GM12878 (cell line): ENCODE measurements around the gene TAS2R19. TPM values are rescaled to one million over a fixed set of nuclear protein-coding genes. Genes with fewer than 3 reads are reported as not detected.

Source experiments
- ATAC-seq: fragments of 200-7000 bp; cut with Tn5 transposase; 3 replicates; pipeline ENCODE4 v1.9.1; 2020; ENCODE audit warnings: mild to moderate bottlenecking, moderate library complexity
- BruUV-seq: library from RNA; stranded (reverse); fragments of 400-500 nt; replicated peaks from 2 replicates; lab custom pipeline; 2021; lab: Mats Ljungman, UMichigan
- CTCF ChIA-PET: fragments of 300-600 bp; sonication (Branson Sonifier 250); formaldehyde crosslinking; extraction: SDS; loops from one replicate; lab custom pipeline; 2021; ENCODE audit warnings: inconsistent platforms; lab: Yijun Ruan, JAX
- POLR2A ChIA-PET: fragments of 350-600 bp; formaldehyde crosslinking; extraction: SDS; loops from one replicate; lab custom pipeline; 2021; ENCODE audit warnings: inconsistent platforms; lab: Charles Lee
- RAD21 ChIA-PET: fragments of 300-600 bp; sonication (Branson Sonifier 250); formaldehyde crosslinking; loops from one replicate; lab custom pipeline; 2023; ENCODE audit warnings: antibody characterized with exemption; ENCODE audit not compliant: unreplicated experiment; lab: Charles Lee
- SMC1A ChIA-PET: fragments of 300-600 bp; sonication (Branson Sonifier 250); formaldehyde crosslinking; loops from one replicate; lab custom pipeline; 2023; ENCODE audit not compliant: unreplicated experiment, uncharacterized antibody; lab: Charles Lee
- DNase-seq: peaks from one replicate; pipeline ENCODE4 v3.0.0-alpha.2; 2011; ENCODE audit warnings: low read depth, low spot score
- FAIRE-seq: peaks from 3 replicates; lab custom pipeline; 2011; peaks lifted over from hg19 to GRCh38; lab: Jason Lieb, UNC
- H2AFZ ChIP-seq: 2 replicates; pipeline ENCODE4 v1.6.0; 2011; ENCODE audit warnings: low read depth, low read length, control low read depth; ENCODE audit not compliant: control insufficient read depth
- H3K27ac ChIP-seq: 2 replicates; pipeline ENCODE4 v1.5.1; 2011; ENCODE audit warnings: control low read depth; ENCODE audit not compliant: control insufficient read depth, insufficient read depth
- H3K27me3 ChIP-seq, 2 experiments: replicated peaks in 1 of 2; 2 replicates each; pipeline versions ENCODE4 v1.6.0 to v1.6.1; 2011; ENCODE audit warnings: low read length in 1 of 2; ENCODE audit not compliant: control insufficient read depth in 2 of 2, insufficient read depth in 2 of 2
- H3K36me3 ChIP-seq, 2 experiments: 2 replicates each; pipeline ENCODE4 v1.5.1; 2011; ENCODE audit warnings: low read length in 1 of 2; ENCODE audit not compliant: control insufficient read depth in 2 of 2, insufficient read depth in 2 of 2
- H3K4me1 ChIP-seq: 2 replicates; pipeline ENCODE4 v1.6.1; 2011; ENCODE audit warnings: mild to moderate bottlenecking, low read length, moderate library complexity, mixed read lengths; ENCODE audit not compliant: control insufficient read depth, insufficient read depth
- H3K4me2 ChIP-seq: 2 replicates; pipeline ENCODE4 v1.6.0; 2011; ENCODE audit warnings: control low read depth; ENCODE audit not compliant: control insufficient read depth, insufficient read depth
- H3K4me3 ChIP-seq: fragments of 200-600 bp; sonication (generic); 2 replicates; pipeline ENCODE4 v1.5.1; 2016
- H3K79me2 ChIP-seq: 2 replicates; pipeline ENCODE4 v1.6.0; 2011; ENCODE audit warnings: low read length; ENCODE audit not compliant: control insufficient read depth, insufficient read depth
- H3K9ac ChIP-seq: 2 replicates; pipeline ENCODE4 v1.8.0; 2011; ENCODE audit warnings: low read length, control low read depth, mixed read lengths; ENCODE audit not compliant: control insufficient read depth, insufficient read depth
- H3K9me3 ChIP-seq: replicated peaks from 3 replicates; pipeline ENCODE4 v1.5.1; 2011; ENCODE audit warnings: mild to moderate bottlenecking, low read length; ENCODE audit not compliant: control insufficient read depth, insufficient read depth
- H4K20me1 ChIP-seq: 2 replicates; pipeline ENCODE4 v1.6.0; 2011; ENCODE audit not compliant: control insufficient read depth, insufficient read depth
- EP300 ChIP-seq, 2 experiments: fragments of 150-350 bp in 1 of 2; IDR thresholded peaks; 2 replicates each; pipeline ENCODE4 v1.6.1; 2011 to 2012; ENCODE audit warnings: low read depth in 2 of 2, low read length in 2 of 2, borderline replicate concordance in 1 of 2, improper control_type of control experiment in 1 of 2, inconsistent platforms in 1 of 2; ENCODE audit not compliant: control insufficient read depth in 1 of 2
- FOXK2 ChIP-seq: fragments of 450-650 bp; IDR thresholded peaks from 2 replicates; pipeline ENCODE4 v1.6.1; 2017; ENCODE audit warnings: mild to moderate bottlenecking, moderate library complexity
- KLF5 ChIP-seq: fragments of 450-650 bp; IDR thresholded peaks from 2 replicates; pipeline ENCODE4 v1.6.1; 2014; ENCODE audit warnings: mild to moderate bottlenecking; ENCODE audit not compliant: partially characterized antibody
- MYC ChIP-seq: IDR thresholded peaks from 2 replicates; pipeline ENCODE4 v1.6.1; 2011; ENCODE audit warnings: mild to moderate bottlenecking, low read length, moderate library complexity, inconsistent platforms; ENCODE audit not compliant: insufficient read depth, insufficient replicate concordance, insufficient read length, severe bottlenecking
- PML ChIP-seq: IDR thresholded peaks from 2 replicates; pipeline ENCODE4 v1.6.1; 2012; ENCODE audit warnings: low read length, inconsistent platforms
- PRDM15 ChIP-seq: fragments of 450-650 bp; formaldehyde crosslinking; IDR thresholded peaks from 2 replicates; pipeline ENCODE4 v1.4.0; 2020; ENCODE audit warnings: mild to moderate bottlenecking, moderate library complexity
- RAD51 ChIP-seq: fragments of 450-650 bp; IDR thresholded peaks from 2 replicates; pipeline ENCODE4 v1.6.1; 2016; ENCODE audit warnings: moderate library complexity, mild to moderate bottlenecking, inconsistent platforms
- STAT3 ChIP-seq: IDR thresholded peaks from 2 replicates; pipeline ENCODE4 v1.6.1; 2011; ENCODE audit warnings: low read depth, low read length, improper control_type of control experiment
- WGBS: methylation state at CpG from one replicate; pipeline ENCODE4 v1.1.6; 2016; ENCODE audit warnings: low lambda C conversion rate; ENCODE audit not compliant: insufficient replicate concordance, insufficient coverage; ENCODE audit errors: missing lambda C conversion rate; 5-methylcytosine and 5-hydroxymethylcytosine counted together
- in situ Hi-C: fragments of 300-500 bp; cut with MboI; formaldehyde crosslinking; loops from 9 replicates; pipeline ENCODE4 v1.14.3; 2018; ENCODE audit warnings: mixed read lengths
- intact Hi-C: fragments of 100-400 bp; cut with micrococcal nuclease; formaldehyde crosslinking; loops from one replicate; pipeline ENCODE4 v1.14.2; 2022; ENCODE audit not compliant: unreplicated experiment
- polyA plus RNA-seq, 11 experiments: library from polyadenylated mRNA; depleted of rRNA in 4 of 11; unstranded in 6 of 11; stranded (reverse) in 5 of 11; fragments of >200 nt; fragmentation: Nextera tagmentation in 4 of 11; fragmentation: Illumina TruSeq in 1 of 11; extraction: Ambion mirVana in 4 of 11; extraction: Trizol in 1 of 11; gene quantifications; 1 replicate in 1 of 11; 2 replicates in 10 of 11; pipeline versions ENCODE4 v1.2.1 to v1.2.3, GENCODE V29; 2011 to 2016; ENCODE audit warnings: inconsistent platforms in 2 of 11, missing spikeins in 2 of 11, low read depth in 1 of 11
- total RNA-seq, 4 experiments: library from RNA; depleted of rRNA in 3 of 4; stranded (reverse); fragments of >200 nt in 3 of 4; fragmentation: Illumina TruSeq in 1 of 4; extraction: Trizol in 1 of 4; gene quantifications; 2 replicates each; pipeline versions ENCODE4 v1.2.1 to v1.2.3, GENCODE V29; 2013 to 2021

Gene TAS2R19
- total and polyA plus RNA-seq, 10 of the 15 experiments (the other 5 are each of a cell fraction or from before 2014, with no cell fraction given), result 0.10 to 6.9 (median 0.46) TPM; not detected in 1

GRCh38 chr12:11070999-11071398 is 48.6 kb upstream of the TAS2R19 start:
- Histone ChIP-seq H3K4me3 (no peak overlapping the region), H4K20me1 (no peaks in the 10 kb centered on the region), H3K36me3 (no peaks in the 10 kb centered on the region), H3K4me2 (no peak overlapping the region), H3K4me1 (no peaks in the 10 kb centered on the region), H3K9ac (no peak overlapping the region), H3K9me3 (no peaks in the 10 kb centered on the region), H3K27me3 (no peaks in the 10 kb centered on the region), H3K27ac (no peak overlapping the region), H2AFZ (no peak overlapping the region), H3K79me2 (no peaks in the 10 kb centered on the region)
- WGBS, result 85% methylated on average over 1 of the region's 1 CpG
- BruUV-seq, result no TSS peak
- ChIA-PET SMC1A (no interaction called here), CTCF (no interaction called here), RAD21 (no interaction called here), POLR2A (no interaction called here)
- ATAC-seq (no peak), FAIRE-seq (no peak), DNase-seq (no peak)
- intact Hi-C loops, result loop anchor here (1.0 kb wide), 1 partner anchor 56 kb away; no protein-coding TSS in a partner anchor
- TF ChIP-seq KLF5, result no peak
- no peak for TF ChIP-seq PRDM15 (CRISPR knock-in tag)
- no peak for TF ChIP-seq STAT3
- TF ChIP-seq EP300 (IDR thresholded peaks at IDR 0.05; ENCODE audit: borderline replicate concordance in 1 of 2, control insufficient read depth in 1 of 2, low read depth in 2 of 2, low read length in 2 of 2), result no peak
- no peak for TF ChIP-seq PML
- TF ChIP-seq MYC, result no peak
- no peak for TF ChIP-seq FOXK2
- TF ChIP-seq RAD51, result no peak
- in situ Hi-C loops, result loop anchor here (5.0 kb wide), 1 partner anchor 54 kb away; no protein-coding TSS in a partner anchor
